Testis (tissue), 2 donors: ENCODE results near the gene PLEKHN1.

ENCODE experiments used
- CTCF ChIP-seq, 3 experiments: fragments of 450-650 bp in 2 of 3; fragments of 200-600 bp in 1 of 3; sonication (generic) in 1 of 3; IDR thresholded peaks; one replicate each; pipeline ENCODE4 v1.5.1; 2016 to 2019; ENCODE audit warnings: antibody characterized with exemption in 3 of 3, mild to moderate bottlenecking in 2 of 3, moderate library complexity in 1 of 3
- POLR2A ChIP-seq: fragments of 450-650 bp; IDR thresholded peaks from one replicate; pipeline ENCODE4 v1.6.1; 2017; ENCODE audit warnings: antibody characterized with exemption, mild to moderate bottlenecking, moderate library complexity

- TF ChIP-seq CTCF (IDR thresholded peaks at IDR 0.05) (no peak), POLR2A (no peak)
These were observed 27.4 kb upstream of the PLEKHN1 start for GRCh38 chr1:938711-939489.
